DOHH2 (cell line): Measurements from ENCODE around the gene CPSF4L.

Experiments
- H3F3A ChIP-seq: fragments of 200-600 bp; sonication (generic), shearing (Covaris generic); 2 replicates; pipeline ENCODE4 v1.6.0; 2016; ENCODE audit warnings: antibody characterized with exemption, mild to moderate bottlenecking; ENCODE audit not compliant: control insufficient read depth, insufficient read depth
- H3K27ac ChIP-seq: fragments of 200-600 bp; sonication (generic); 2 replicates; pipeline ENCODE4 v1.5.1; 2014; ENCODE audit warnings: low read depth, mild to moderate bottlenecking, low read length, moderate library complexity
- H3K27me3 ChIP-seq: fragments of 200-600 bp; sonication (generic); 2 replicates; pipeline ENCODE4 v1.6.1; 2014; ENCODE audit warnings: mild to moderate bottlenecking, low read length, mixed read lengths; ENCODE audit not compliant: control insufficient read depth
- H3K36me3 ChIP-seq: fragments of 200-600 bp; sonication (generic); 2 replicates; pipeline ENCODE4 v1.6.1; 2014; ENCODE audit warnings: mild to moderate bottlenecking, low read length, moderate library complexity, mixed read lengths; ENCODE audit not compliant: control insufficient read depth
- H3K4me1 ChIP-seq: fragments of 200-600 bp; sonication (generic); 2 replicates; pipeline ENCODE4 v1.6.1; 2014; ENCODE audit warnings: mild to moderate bottlenecking, low read length, mixed read lengths; ENCODE audit not compliant: control insufficient read depth
- H3K4me2 ChIP-seq: fragments of 200-600 bp; sonication (generic); 2 replicates; pipeline ENCODE4 v1.6.0; 2014; ENCODE audit warnings: mild to moderate bottlenecking, low read length, moderate library complexity
- H3K4me3 ChIP-seq: fragments of 200-600 bp; sonication (generic); 2 replicates; pipeline ENCODE4 v1.5.1; 2014; ENCODE audit warnings: mild to moderate bottlenecking, low read length, mixed read lengths
- H3K79me2 ChIP-seq: fragments of 200-600 bp; sonication (generic); 2 replicates; pipeline ENCODE4 v1.6.1; 2014; ENCODE audit warnings: mild to moderate bottlenecking, low read length, mixed read lengths; ENCODE audit not compliant: control insufficient read depth
- H3K9me2 ChIP-seq: fragments of 200-600 bp; sonication (generic); replicated peaks from 2 replicates; pipeline ENCODE4 v1.6.1; 2014; ENCODE audit warnings: mild to moderate bottlenecking, low read length, mixed read lengths; ENCODE audit not compliant: control insufficient read depth
- H3K9me3 ChIP-seq: fragments of 200-600 bp; sonication (generic); 2 replicates; pipeline ENCODE4 v1.6.1; 2014; ENCODE audit warnings: antibody characterized with exemption, low read length, mixed read lengths; ENCODE audit not compliant: control insufficient read depth, insufficient read depth
- H4K20me1 ChIP-seq: fragments of 200-600 bp; sonication (generic); 2 replicates; pipeline ENCODE4 v1.6.0; 2014; ENCODE audit warnings: low read depth, mild to moderate bottlenecking, antibody characterized with exemption, low read length, moderate library complexity; ENCODE audit not compliant: control insufficient read depth, insufficient read depth
- CTCF ChIP-seq: fragments of 200-600 bp; sonication (generic); IDR thresholded peaks from one replicate; pipeline ENCODE4 v1.5.1; 2014; ENCODE audit warnings: antibody characterized with exemption, mild to moderate bottlenecking, low read depth, low read length; ENCODE audit not compliant: poor library complexity, severe bottlenecking
- EZH2phosphoT487 ChIP-seq: fragments of 200-600 bp; sonication (generic); IDR thresholded peaks from 2 replicates; pipeline ENCODE4 v1.6.1; 2017; ENCODE audit warnings: borderline replicate concordance, mild to moderate bottlenecking, antibody characterized with exemption, low read length, moderate library complexity, mixed read lengths

The CPSF4L gene

GRCh38 chr17:73293480-73293911 is 31.8 kb upstream of the CPSF4L start:
- Histone ChIP-seq H3K27me3 (no peaks in the 10 kb centered on the region), H3K27ac (no peak overlapping the region), H3F3A (no peaks in the 10 kb centered on the region), H3K9me3 (no peaks in the 10 kb centered on the region), H3K79me2 (no peaks in the 10 kb centered on the region), H3K4me3 (no peak overlapping the region), H4K20me1 (no peaks in the 10 kb centered on the region), H3K9me2 (no peaks in the 10 kb centered on the region), H3K4me2 (no peak overlapping the region), H3K36me3 (no peaks in the 10 kb centered on the region), H3K4me1 (no peaks in the 10 kb centered on the region)
- TF ChIP-seq EZH2phosphoT487 (no peak), CTCF (no peak)

GRCh38 chr17:73293031-73293430 is 31.4 kb upstream of the CPSF4L start:
- H3K9me3 ChIP-seq = no peaks in the 10 kb centered on the region
- H3K4me2 ChIP-seq = no peak overlapping the region
- H3K4me3 ChIP-seq = no peak overlapping the region
- no peaks in the 10 kb centered on the region for H3K79me2 ChIP-seq
- H3F3A ChIP-seq = no peaks in the 10 kb centered on the region
- no peaks in the 10 kb centered on the region for H4K20me1 ChIP-seq
- no peaks in the 10 kb centered on the region for H3K27me3 ChIP-seq
- no peaks in the 10 kb centered on the region for H3K4me1 ChIP-seq
- no peaks in the 10 kb centered on the region for H3K9me2 ChIP-seq
- no peak for TF ChIP-seq CTCF
- no peak for TF ChIP-seq EZH2phosphoT487
- no peaks in the 10 kb centered on the region for H3K36me3 ChIP-seq
- no peak overlapping the region for H3K27ac ChIP-seq

- no peak overlapping the region for H3K4me3 ChIP-seq
- H4K20me1 ChIP-seq = no peaks in the 10 kb centered on the region
- no peaks in the 10 kb centered on the region for H3K79me2 ChIP-seq
- H3K4me1 ChIP-seq = no peaks in the 10 kb centered on the region
- no peaks in the 10 kb centered on the region for H3K9me2 ChIP-seq
- TF ChIP-seq CTCF = no peak
- no peak for TF ChIP-seq EZH2phosphoT487
- no peaks in the 10 kb centered on the region for H3K9me3 ChIP-seq
- no peaks in the 10 kb centered on the region for H3K36me3 ChIP-seq
- no peak overlapping the region for H3K4me2 ChIP-seq
- no peak overlapping the region for H3K27ac ChIP-seq
- no peaks in the 10 kb centered on the region for H3K27me3 ChIP-seq
- no peaks in the 10 kb centered on the region for H3F3A ChIP-seq
Measured at GRCh38 chr17:73292031-73292531, 30.4 kb upstream of the CPSF4L start.
